Measurements from ENCODE around the gene TMEM47. TPM values are rescaled to one million over a fixed set of nuclear protein-coding genes. Genes with fewer than 3 reads are reported as not detected.
A peak's percentile ranks its signal among the peaks of the same experiment; 100 is the strongest.

Gene TMEM47
- total RNA-seq, 1 donor from 2014 or later = 51.6 TPM

DNA sequence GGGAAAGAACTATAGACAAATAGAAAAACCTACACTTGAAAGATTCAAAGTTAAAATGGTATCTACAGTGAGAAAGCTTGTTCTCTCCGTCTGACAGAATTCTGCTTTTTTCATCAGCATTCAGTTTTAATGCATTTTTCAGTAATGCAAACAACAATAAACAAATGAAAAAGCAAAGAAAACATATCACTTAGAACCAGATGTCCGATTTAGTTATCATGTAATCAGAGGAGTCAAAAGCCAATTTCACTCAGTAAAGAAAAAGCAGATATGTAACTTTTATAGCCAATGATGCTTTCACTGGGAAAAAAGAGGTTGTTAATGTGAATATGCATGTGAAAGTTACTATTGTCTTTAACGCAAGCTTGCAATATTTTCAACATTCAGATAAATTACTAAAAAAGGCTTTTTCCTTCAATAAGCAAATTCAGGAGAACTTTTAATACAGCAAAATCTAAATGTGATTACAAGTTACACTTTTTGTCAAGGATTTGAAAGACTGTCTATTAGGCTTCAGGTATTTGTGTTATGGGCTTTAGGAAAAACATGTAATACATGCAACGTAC lies 70.7 kb downstream of the TMEM47 start:
- Mint-ChIP-seq H3K4me3 (ENCODE audit: unreplicated experiment) (no peak overlapping the region), H3K27me3 (ENCODE audit: unreplicated experiment) (no peaks in the 10 kb centered on the region), H3K9me3 (ENCODE audit: unreplicated experiment) (peaks cover 9% of the 10 kb centered on the region), H3K27ac (ENCODE audit: unreplicated experiment) (no peak overlapping the region), H3K4me1 (ENCODE audit: unreplicated experiment) (peaks cover 3% of the 10 kb centered on the region), H3K36me3 (ENCODE audit: unreplicated experiment) (peaks cover 1% of the 10 kb centered on the region)
- no peak for DNase-seq (ENCODE audit: extremely low spot score, unreplicated experiment)
- TF ChIP-seq, protein P1, sequence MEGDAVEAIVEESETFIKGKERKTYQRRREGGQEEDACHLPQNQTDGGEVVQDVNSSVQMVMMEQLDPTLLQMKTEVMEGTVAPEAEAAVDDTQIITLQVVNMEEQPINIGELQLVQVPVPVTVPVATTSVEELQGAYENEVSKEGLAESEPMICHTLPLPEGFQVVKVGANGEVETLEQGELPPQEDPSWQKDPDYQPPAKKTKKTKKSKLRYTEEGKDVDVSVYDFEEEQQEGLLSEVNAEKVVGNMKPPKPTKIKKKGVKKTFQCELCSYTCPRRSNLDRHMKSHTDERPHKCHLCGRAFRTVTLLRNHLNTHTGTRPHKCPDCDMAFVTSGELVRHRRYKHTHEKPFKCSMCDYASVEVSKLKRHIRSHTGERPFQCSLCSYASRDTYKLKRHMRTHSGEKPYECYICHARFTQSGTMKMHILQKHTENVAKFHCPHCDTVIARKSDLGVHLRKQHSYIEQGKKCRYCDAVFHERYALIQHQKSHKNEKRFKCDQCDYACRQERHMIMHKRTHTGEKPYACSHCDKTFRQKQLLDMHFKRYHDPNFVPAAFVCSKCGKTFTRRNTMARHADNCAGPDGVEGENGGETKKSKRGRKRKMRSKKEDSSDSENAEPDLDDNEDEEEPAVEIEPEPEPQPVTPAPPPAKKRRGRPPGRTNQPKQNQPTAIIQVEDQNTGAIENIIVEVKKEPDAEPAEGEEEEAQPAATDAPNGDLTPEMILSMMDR (IDR thresholded peaks at IDR 0.05) = no peak

DNA sequence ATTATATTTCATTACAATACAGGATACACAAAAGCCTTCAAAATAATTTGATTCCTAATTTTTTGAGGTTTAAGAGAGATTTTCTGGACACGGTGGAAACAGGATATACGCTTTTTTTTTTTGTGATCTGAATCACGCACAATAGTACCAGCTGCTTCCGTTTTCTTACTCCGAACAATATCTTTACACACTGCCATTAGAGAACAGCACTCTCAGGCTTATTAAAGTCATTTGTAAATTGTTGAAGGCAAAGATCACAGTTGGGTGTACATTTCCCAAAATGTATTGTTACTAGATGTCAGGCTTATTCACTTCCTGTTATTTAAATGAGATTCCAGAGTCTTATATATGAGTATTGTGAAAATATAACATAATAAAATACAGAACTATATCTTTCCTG lies 71.5 kb downstream of the TMEM47 start:
- Mint-ChIP-seq H3K36me3 (ENCODE audit: unreplicated experiment) (peaks cover 1% of the 10 kb centered on the region), H3K27ac (ENCODE audit: unreplicated experiment) (no peak overlapping the region), H3K27me3 (ENCODE audit: unreplicated experiment) (no peaks in the 10 kb centered on the region), H3K4me3 (ENCODE audit: unreplicated experiment) (peak overlapping the region; percentile 3), H3K4me1 (ENCODE audit: unreplicated experiment) (peaks cover 3% of the 10 kb centered on the region), H3K9me3 (ENCODE audit: unreplicated experiment) (peaks cover 9% of the 10 kb centered on the region)
- DNase-seq (ENCODE audit: extremely low spot score, unreplicated experiment) = no peak
- TF ChIP-seq, protein P1 (IDR thresholded peaks at IDR 0.05) = no peak

DNA sequence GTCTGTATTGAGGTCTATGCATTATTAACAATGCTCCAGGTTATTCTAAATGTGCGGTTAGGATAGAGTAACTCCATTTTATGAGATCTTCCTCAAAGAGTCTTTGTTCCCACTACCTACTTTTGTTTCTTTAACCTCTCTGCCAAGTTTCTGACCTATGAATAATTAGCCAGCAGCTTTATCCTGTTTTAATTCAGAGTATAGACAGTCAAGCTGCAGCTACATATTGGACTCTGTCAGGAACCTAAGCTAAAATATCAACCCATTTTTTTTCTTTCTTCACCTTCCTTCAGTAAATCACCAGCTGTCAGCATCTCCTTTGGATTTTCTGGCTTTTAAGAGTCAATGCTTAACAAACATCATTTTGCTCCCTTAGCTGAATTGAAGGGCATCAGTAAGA lies 72.3 kb downstream of the TMEM47 start:
- Mint-ChIP-seq H3K4me1 (ENCODE audit: unreplicated experiment) (peaks cover 3% of the 10 kb centered on the region), H3K27ac (ENCODE audit: unreplicated experiment) (no peak overlapping the region), H3K4me3 (ENCODE audit: unreplicated experiment) (no peak overlapping the region), H3K9me3 (ENCODE audit: unreplicated experiment) (peaks cover 9% of the 10 kb centered on the region), H3K36me3 (ENCODE audit: unreplicated experiment) (peaks cover 1% of the 10 kb centered on the region), H3K27me3 (ENCODE audit: unreplicated experiment) (no peaks in the 10 kb centered on the region)
- no peak for DNase-seq (ENCODE audit: extremely low spot score, unreplicated experiment)
- TF ChIP-seq, protein P1 (IDR thresholded peaks at IDR 0.05) = no peak

DNA sequence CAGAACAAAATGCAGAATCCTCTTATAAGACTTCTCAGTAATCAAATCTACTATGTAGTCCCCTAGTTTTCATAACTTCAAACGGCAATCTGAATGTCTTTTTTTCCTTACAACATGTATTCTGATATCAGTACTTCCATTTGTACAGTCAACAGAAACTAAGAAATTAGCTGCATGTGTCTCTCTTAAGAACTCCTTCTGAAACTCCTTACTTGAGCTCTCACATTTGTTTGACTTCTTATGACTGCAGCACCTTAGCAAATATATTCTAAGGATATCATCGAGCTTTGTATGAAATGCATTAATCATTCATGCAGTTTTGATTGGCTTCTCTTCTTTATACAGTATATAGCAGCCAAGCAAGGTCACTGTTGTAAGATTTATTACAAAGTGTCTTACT lies 77.0 kb downstream of the TMEM47 start:
- no peak for DNase-seq (ENCODE audit: extremely low spot score, unreplicated experiment)
- Mint-ChIP-seq H3K27ac (ENCODE audit: unreplicated experiment) (no peak overlapping the region), H3K4me1 (ENCODE audit: unreplicated experiment) (peaks cover 3% of the 10 kb centered on the region), H3K4me3 (ENCODE audit: unreplicated experiment) (no peak overlapping the region), H3K27me3 (ENCODE audit: unreplicated experiment) (peaks cover 2% of the 10 kb centered on the region), H3K36me3 (ENCODE audit: unreplicated experiment) (no peaks in the 10 kb centered on the region), H3K9me3 (ENCODE audit: unreplicated experiment) (no peaks in the 10 kb centered on the region)
- TF ChIP-seq, protein P1 (IDR thresholded peaks at IDR 0.05) = no peak

DNA sequence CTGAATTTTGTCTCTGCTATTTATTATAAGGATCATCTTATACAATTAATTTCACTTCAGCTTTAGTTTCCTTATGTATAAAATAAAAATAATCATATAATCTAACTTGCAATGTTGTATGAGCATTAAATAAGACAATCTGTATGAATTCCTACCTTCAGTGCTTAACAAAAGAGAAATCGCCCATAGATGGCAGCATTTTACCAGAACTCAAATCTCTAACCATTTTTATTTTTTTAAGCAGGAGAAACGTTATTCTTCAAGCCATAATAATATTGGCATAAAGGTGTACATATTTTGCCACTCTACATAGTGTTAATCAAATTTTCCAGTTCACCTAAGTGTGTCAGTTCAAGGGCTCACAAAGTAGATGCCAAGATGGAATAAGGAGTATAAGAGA lies 78.8 kb downstream of the TMEM47 start:
- Mint-ChIP-seq H3K36me3 (ENCODE audit: unreplicated experiment) (no peaks in the 10 kb centered on the region), H3K27ac (ENCODE audit: unreplicated experiment) (no peak overlapping the region), H3K4me3 (ENCODE audit: unreplicated experiment) (no peak overlapping the region), H3K4me1 (ENCODE audit: unreplicated experiment) (peaks cover 2% of the 10 kb centered on the region), H3K27me3 (ENCODE audit: unreplicated experiment) (peaks cover 2% of the 10 kb centered on the region), H3K9me3 (ENCODE audit: unreplicated experiment) (no peaks in the 10 kb centered on the region)
- TF ChIP-seq, protein P1 (IDR thresholded peaks at IDR 0.05) = peak; percentile 66
- DNase-seq (ENCODE audit: extremely low spot score, unreplicated experiment) = no peak

Data from osteocyte (in vitro differentiated cells).